ENCODE results near the gene PPIL1.
A peak's percentile ranks its signal among the peaks of the same experiment; 100 is the strongest.
"Not testable (repeated sequence)": the region's sequence is repeated elsewhere in the genome, so short reads cannot be mapped to it uniquely, and the experiment has no call there.

PPIL1 gene

GRCh38 chr6:36874443-36875249 lies at the start of gene PPIL1:
TSS of gene PPIL1 (minus strand) at chr6:36874803. CDS start at chr6:36874772, 31 bp downstream.
- DNase-seq (ENCODE audit: low read depth, low spot score): peak; percentile 92

DNA sequence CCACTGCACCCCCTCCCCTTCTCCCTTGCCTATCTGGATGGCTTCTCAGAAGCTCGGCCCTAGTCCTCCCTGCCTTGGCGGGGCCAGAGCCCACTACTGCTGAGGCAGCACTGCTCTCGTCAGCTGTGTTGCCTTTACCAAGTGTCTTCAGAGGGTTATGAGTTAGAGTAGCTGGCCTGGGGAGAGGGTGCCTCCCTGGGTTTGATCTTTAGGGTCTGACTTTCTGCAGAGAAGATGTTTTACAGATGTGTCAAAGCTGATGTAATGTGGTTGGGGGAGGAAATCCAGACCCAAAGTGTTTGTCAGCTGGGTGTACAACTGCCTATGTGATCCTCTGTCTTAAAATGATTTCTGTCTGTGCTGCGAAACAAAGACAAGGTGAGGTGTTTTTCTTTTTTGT lies 49.5 kb upstream of the PPIL1 start:
- DNase-seq (ENCODE audit: low read depth, low spot score): peak; percentile 14

GRCh38 chr6:36920546-36920945 lies 45.9 kb upstream of the PPIL1 start:
- DNase-seq (ENCODE audit: low read depth, low spot score): no peak

GRCh38 chr6:36920049-36920448 lies 45.4 kb upstream of the PPIL1 start:
- no peak for DNase-seq (ENCODE audit: low read depth, low spot score)

DNA sequence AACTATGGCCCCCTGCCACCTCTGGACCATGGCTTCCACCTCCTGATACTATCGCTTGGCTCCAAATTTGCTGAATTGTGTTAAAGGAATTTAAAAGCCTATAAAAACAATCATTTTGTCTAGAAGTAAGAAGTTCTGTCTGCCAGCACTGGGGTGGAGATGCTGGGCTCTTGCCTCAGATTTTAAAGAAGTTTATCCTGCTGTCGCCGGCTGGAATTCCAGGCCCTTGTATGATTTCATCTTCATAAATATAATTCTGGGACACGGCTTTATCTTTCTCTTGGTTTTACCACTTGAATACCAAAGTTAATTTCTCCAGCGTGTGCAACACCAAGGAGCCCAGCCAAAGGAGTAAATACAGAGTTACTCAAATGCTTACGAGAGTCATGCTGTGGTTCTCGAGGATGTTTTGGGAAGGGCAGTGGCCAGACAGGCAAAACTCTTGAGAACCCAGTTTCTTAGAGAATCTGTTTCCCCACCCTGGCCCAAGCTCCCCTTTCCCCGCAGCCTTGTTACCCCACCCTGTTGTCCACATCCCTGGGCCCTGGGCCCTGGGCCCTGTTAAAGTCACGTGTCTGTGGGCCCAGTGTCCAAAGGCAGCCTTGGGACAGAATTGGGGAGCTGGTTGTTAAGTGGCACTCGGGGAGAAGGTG lies 43.1 kb upstream of the PPIL1 start:
- DNase-seq (ENCODE audit: low read depth, low spot score): no peak

GRCh38 chr6:36916126-36916525 lies 41.5 kb upstream of the PPIL1 start:
- no peak for DNase-seq (ENCODE audit: low read depth, low spot score)

DNA sequence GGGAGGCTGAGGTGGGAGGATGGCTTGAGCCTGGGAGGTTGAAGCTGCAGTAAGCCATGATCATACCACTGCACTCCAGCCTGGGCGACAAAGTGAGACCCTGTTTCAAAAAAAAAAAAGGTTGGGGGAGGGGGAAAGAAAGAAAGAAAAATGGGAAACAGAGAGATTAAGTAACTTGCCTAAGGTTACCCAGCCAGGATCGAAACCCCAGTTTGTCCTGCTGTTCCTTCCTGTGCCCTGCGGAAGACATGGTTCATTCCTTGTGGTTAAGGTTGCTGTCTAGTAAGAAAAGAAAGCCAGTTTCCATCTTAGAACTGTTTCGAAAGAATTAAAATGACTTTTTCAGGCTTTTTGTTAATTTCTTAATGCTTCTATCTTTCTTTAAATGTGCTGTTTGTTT lies 41.0 kb upstream of the PPIL1 start:
- no peak for DNase-seq (ENCODE audit: low read depth, low spot score)

DNA sequence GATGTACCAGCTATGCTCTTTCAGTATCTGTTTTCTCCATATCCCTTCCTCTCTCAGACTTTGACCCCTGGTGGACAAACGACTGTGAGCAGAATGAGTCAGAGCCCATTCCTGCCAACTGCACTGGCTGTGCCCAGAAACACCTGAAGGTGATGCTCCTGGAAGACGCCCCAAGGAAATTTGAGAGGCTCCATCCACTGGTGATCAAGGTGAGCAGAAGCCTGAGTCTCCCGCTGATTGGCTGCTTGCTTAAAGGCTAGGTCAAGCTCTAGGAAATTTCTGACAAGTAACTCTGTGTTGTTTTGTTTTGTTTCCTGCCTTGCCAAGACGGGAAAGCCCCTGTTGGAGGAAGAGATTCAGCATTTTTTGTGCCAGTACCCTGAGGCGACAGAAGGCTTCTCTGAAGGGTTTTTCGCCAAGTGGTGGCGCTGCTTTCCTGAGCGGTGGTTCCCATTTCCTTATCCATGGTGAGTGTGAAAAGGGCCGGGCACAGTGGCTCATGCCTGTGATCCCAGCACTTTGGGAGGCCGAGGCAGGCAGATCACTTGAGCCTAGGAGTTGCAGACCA lies 39.7 kb upstream of the PPIL1 start:
- DNase-seq (ENCODE audit: low read depth, low spot score): peak; percentile 78

GRCh38 chr6:36913082-36913481 lies 38.5 kb upstream of the PPIL1 start:
- no peak for DNase-seq (ENCODE audit: low read depth, low spot score)

DNA sequence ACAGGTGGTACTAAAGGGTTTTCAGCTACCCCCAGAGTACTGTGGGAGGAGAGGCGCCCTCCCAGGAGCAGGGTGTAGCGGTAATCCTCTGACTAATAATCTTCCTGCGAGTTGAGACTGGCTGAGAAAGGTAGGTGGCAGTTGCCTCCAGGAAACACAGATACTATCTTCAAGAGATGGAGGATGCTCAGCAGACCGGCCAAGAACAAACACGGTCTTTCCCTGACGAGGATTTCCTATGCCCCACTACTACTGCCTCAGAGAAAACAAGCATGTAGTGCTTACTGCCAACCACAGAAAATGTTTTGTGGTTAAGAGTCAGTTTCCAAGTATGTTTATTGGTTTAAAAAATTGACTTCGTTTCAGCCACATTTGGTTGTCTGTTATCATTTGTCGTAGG lies 38.0 kb upstream of the PPIL1 start:
- no peak for DNase-seq (ENCODE audit: low read depth, low spot score)

DNA sequence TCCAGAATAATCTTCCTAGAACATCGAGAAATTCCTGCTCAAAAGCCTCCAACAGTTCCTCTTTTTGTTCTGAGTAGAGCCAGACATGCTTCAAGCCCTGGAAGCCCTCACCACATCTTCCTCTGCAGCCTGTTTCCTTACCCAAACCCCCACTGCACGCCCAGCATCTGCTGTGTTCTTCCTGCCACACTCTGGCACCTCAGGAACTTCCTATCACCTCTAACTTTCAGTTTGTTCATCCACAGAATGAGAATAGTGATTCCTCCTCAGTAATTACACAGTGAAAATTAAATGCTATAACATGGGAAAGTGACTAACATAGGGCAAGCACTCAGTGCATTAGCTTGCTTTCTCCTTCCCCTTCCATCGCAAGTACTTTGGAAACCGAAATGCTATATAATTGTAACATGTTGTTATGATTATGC lies 37.4 kb upstream of the PPIL1 start:
- DNase-seq (ENCODE audit: low read depth, low spot score): no peak

DNA sequence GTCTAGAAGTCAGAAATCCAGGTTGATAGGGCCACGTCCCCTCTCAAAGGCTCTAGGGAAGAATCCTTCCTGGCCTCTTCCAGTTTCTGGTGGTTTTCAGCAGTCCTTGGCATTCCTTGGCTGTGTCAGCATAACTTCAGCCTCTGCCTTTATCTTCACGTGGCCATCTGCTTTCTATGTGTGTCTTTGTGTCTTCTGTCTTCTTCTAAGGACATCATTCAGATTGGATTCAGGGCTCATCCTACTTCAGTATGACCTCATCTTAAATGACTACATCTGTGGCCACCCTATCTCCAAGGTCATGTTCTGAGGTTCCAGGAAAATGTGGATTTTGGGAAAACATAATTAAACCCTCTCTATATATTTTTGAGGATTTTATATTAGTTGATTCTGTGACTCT lies 34.1 kb upstream of the PPIL1 start:
- peak; percentile 3 for DNase-seq (ENCODE audit: low read depth, low spot score)

DNA sequence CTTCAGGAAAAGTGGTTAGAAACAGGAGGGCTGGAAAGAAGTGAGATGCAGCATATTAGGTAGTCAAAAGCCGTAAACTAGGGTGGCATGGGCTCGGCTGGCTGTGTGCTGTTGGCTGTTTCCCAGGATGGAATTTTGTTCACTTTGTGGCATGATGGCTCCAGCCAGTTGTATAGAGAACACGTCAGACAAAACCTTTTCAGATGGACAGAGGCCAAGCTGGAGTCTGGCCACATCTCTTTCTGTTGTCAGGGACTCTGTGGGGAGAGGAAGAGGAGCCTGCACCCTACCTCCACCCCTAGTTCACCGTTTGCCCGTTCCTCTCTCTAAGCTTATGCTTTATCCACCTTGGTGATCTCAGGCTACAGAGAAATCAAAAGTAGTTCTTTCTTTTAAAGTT lies 33.2 kb upstream of the PPIL1 start:
- DNase-seq (ENCODE audit: low read depth, low spot score): no peak

GRCh38 chr6:36906539-36907325 lies 32.1 kb upstream of the PPIL1 start:
- DNase-seq (ENCODE audit: low read depth, low spot score): no peak

DNA sequence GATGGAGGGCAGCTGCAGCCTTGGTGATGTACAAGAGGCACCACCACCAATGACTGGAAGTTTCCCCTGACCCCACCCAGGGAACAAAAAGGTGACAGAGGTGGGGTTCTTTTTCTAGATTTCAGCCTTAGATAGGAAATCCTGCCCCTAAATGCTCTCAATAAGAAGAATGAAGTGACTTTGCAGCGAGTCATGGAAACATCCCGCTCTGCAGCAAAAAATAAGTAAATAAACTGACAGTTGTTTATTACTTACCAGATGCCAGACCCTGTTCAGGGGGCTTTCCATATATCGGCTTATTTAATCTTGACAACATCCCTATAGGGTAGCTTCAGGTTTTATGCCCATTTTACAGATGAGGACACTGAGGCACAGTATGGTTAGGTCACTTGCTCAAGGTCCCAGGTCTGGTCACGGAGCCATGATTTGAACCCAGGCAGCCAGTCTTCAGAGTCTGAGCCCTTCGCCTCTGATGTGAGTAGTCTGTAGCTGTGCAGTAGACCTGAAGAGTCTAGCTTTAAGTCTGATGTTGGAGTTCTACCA lies 30.3 kb upstream of the PPIL1 start:
- DNase-seq (ENCODE audit: low read depth, low spot score): no peak

GRCh38 chr6:36904114-36904513 lies 29.5 kb upstream of the PPIL1 start:
- no peak for DNase-seq (ENCODE audit: low read depth, low spot score)

DNA sequence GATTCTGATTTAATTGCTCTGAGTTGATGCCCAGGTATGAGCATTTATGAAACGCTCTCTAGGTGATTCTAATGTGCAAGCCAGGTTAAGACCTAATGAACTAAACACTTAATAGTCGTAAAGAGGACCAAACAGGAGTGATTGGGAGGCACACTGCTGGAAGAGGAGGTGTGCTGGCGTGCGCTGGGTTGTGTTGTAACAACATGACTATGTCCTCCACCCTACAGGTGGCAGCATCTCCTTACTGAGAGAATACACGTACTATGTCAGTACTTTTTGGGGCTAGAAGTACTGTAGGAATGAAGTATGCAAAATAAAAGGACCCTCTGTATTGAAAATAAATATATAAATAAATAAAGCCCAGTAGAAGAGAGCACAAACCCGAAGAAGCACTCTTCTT lies 23.0 kb upstream of the PPIL1 start:
- peak; percentile 5 for DNase-seq (ENCODE audit: low read depth, low spot score)

DNA sequence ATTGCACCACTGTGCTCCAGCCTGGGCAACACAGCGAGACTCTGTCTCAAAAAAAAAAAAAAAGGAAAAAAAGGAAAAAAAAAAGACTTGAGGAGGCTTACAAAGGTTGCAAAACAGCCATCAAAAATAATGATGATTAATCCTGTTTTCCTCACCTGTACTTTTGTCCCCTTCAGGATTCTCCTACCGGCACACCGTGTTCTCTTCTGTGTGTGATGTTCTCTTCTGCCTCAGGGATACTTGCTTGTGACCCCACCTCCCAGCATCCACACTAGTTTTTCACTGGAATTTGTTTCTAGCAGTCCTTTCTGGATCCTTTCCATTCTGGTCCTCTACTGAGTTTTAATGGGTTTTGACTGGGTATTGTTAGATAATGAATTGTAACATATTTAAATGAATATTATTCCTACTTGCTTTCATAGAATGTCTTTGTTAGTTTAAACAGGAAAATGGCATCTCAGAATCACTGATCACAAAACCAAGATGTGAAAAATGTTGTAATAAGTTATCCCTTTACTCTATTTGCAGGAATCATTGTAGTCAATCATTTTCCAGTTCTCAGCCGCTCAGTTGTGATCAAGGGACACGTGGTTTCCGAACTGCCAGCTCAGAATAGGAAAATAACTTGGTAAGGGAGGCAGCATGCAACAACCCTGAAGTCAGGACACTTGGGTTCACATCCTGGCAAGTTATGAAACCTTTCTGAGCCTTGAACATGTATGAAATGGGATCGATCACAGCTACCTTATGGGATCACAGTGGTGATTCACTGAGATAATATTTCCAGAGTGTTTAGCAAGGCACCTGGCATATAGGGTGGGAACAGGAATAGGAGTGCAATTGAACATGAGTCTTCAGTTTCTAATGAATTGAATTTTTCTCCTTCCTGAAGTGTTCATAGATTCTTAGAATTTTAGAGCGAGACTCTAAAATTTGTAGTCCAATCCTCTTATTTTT lies 19.7 kb upstream of the PPIL1 start:
- DNase-seq (ENCODE audit: low read depth, low spot score): no peak

DNA sequence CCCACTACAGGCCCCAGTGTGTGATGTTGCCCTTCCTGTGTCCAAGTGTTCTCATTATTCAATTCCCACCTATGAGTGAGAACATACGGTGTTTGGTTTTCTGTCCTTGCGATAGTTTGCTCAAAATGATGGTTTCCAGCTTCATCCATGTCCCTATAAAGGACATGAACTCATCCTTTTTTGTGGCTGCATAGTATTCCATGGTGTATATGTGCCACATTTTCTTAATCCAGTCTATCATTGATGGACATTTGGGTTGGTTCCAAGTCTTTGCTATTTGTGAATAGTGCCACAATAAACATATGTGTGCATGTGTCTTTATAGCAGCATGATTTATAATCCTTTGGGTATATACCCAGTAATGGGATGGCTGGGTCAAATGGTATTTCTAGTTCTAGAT lies 16.6 kb upstream of the PPIL1 start:
- DNase-seq (ENCODE audit: low read depth, low spot score): not testable (repeated sequence)

GRCh38 chr6:36890112-36890663 lies 15.6 kb upstream of the PPIL1 start:
- DNase-seq (ENCODE audit: low read depth, low spot score): no peak
